ENCODE results near the gene TICRR.
"Not testable (repeated sequence)": the region's sequence is repeated elsewhere in the genome, so short reads cannot be mapped to it uniquely, and the experiment has no call there.

TICRR gene

GRCh38 chr15:89566621-89567294 lies 8.5 kb upstream of the TICRR start:
- DNase-seq: no peak

- DNase-seq: no peak
Observed at GRCh38 chr15:89569090-89569745, 6.1 kb upstream of the TICRR start.

- DNase-seq: no peak
Observed at GRCh38 chr15:89575656-89576416, 567 bp downstream of the TICRR start.

- no peak for DNase-seq
Observed at GRCh38 chr15:89576417-89576773, 1.1 kb downstream of the TICRR start.

GRCh38 chr15:89577776-89578115 lies 2.5 kb downstream of the TICRR start:
- no peak for DNase-seq

- no peak for DNase-seq
Observed at GRCh38 chr15:89578146-89578545, 2.9 kb downstream of the TICRR start.

GRCh38 chr15:89580747-89581146 lies 5.5 kb downstream of the TICRR start:
- not testable (repeated sequence) for DNase-seq

- no peak for DNase-seq
Observed at GRCh38 chr15:89586651-89587050, 11.4 kb downstream of the TICRR start.

- no peak for DNase-seq
Observed at GRCh38 chr15:89587955-89588354, 12.7 kb downstream of the TICRR start.

GRCh38 chr15:89591834-89592233 lies 16.6 kb downstream of the TICRR start:
- no peak for DNase-seq

- DNase-seq: no peak
Observed at GRCh38 chr15:89593018-89593417, 17.7 kb downstream of the TICRR start.

GRCh38 chr15:89599021-89599420 lies 23.8 kb downstream of the TICRR start:
- DNase-seq: no peak

GRCh38 chr15:89611317-89611716 lies 36.0 kb downstream of the TICRR start:
- DNase-seq: no peak

- DNase-seq: no peak
Observed at GRCh38 chr15:89613031-89613430, 37.8 kb downstream of the TICRR start.

- DNase-seq: no peak
Observed at GRCh38 chr15:89614164-89614563, 38.9 kb downstream of the TICRR start.

- no peak for DNase-seq
Observed at GRCh38 chr15:89615135-89615534, 39.9 kb downstream of the TICRR start.

- DNase-seq: no peak
Observed at GRCh38 chr15:89616228-89616627, 41.0 kb downstream of the TICRR start.

GRCh38 chr15:89621547-89621946 lies 46.3 kb downstream of the TICRR start:
- no peak for DNase-seq

- no peak for DNase-seq
Observed at GRCh38 chr15:89623165-89623564, 47.9 kb downstream of the TICRR start.

- no peak for DNase-seq
Observed at GRCh38 chr15:89625716-89626115, 50.4 kb downstream of the TICRR start.

GRCh38 chr15:89627256-89627970 lies 52.1 kb downstream of the TICRR start:
- DNase-seq: no peak

- DNase-seq: no peak
Observed at GRCh38 chr15:89628301-89628700, 53.0 kb downstream of the TICRR start.

Measured in midbrain (tissue), 1 donor.